RWPE2 (cell line): ENCODE results near the gene HPS5.

Source experiments
- ATAC-seq: fragments of 200-7000 bp; cut with Tn5 transposase; 3 replicates; pipeline ENCODE4 v1.9.1; 2021; ENCODE audit warnings: low read depth
- DNase-seq: peaks from one replicate; pipeline ENCODE4 v3.0.0-alpha.2; 2020; ENCODE audit warnings: low spot score
- H3K27ac ChIP-seq: fragments of 450-650 bp; 2 replicates; pipeline ENCODE4 v1.5.1; 2017; ENCODE audit warnings: mild to moderate bottlenecking; ENCODE audit not compliant: poor library complexity, severe bottlenecking
- H3K27me3 ChIP-seq: fragments of 250-450 bp; sonication (Bioruptor Pico); 2 replicates; pipeline ENCODE4 v1.5.1; 2021; ENCODE audit warnings: mild to moderate bottlenecking, moderate library complexity; ENCODE audit not compliant: insufficient read depth, poor library complexity, severe bottlenecking
- H3K36me3 ChIP-seq: fragments of 250-450 bp; sonication (Bioruptor Pico); 2 replicates; pipeline ENCODE4 v1.5.1; 2020; ENCODE audit warnings: low read depth, mild to moderate bottlenecking, moderate library complexity
- H3K4me1 ChIP-seq: fragments of 250-450 bp; sonication (Bioruptor Pico); 2 replicates; pipeline ENCODE4 v1.5.1; 2021; ENCODE audit warnings: mild to moderate bottlenecking, moderate library complexity; ENCODE audit not compliant: insufficient read depth, poor library complexity, severe bottlenecking
- H3K4me3 ChIP-seq: fragments of 250-450 bp; sonication (Bioruptor Pico); 2 replicates; pipeline ENCODE4 v1.5.1; 2021; ENCODE audit warnings: mild to moderate bottlenecking, moderate library complexity; ENCODE audit not compliant: severe bottlenecking
- H3K9me3 ChIP-seq: fragments of 250-450 bp; sonication (Bioruptor Pico); 2 replicates; pipeline ENCODE4 v1.5.1; 2021; ENCODE audit warnings: mild to moderate bottlenecking, moderate library complexity; ENCODE audit not compliant: severe bottlenecking
- CTCF ChIP-seq: fragments of 450-650 bp; IDR thresholded peaks from one replicate; pipeline ENCODE4 v1.5.1; 2017; ENCODE audit warnings: mild to moderate bottlenecking, moderate library complexity; ENCODE audit not compliant: poor library complexity, severe bottlenecking

Gene HPS5

GRCh38 chr11:18309691-18310090 lies 12.2 kb downstream of the HPS5 start:
- peaks cover 30% of the 10 kb centered on the region for H3K4me1 ChIP-seq
- TF ChIP-seq CTCF, result no peak
- DNase-seq (no peak), ATAC-seq (no peak)
- peaks cover 65% of the 10 kb centered on the region for H3K36me3 ChIP-seq
- H3K27ac ChIP-seq, result no peak overlapping the region
- H3K27me3 ChIP-seq, result no peaks in the 10 kb centered on the region
- H3K4me3 ChIP-seq, result no peak overlapping the region
- no peaks in the 10 kb centered on the region for H3K9me3 ChIP-seq

DNA sequence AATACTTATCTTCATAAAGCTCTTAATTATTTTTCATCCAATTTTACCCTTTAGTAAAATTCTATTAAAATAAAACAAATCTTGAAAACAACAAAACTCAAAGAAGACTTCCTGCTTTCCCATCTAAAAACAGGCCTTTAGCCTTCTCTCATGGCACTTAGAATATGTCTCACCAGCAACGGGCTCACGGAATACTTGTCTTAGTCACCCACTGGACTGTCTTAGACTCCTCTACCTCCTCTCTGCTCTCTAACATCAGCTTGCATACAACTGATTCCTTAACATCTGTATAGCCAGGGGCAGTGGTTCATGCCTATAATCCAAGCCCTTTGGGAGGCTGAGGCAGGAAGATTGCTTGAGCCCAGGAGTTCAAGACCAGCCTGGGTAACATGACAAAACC lies 13.7 kb downstream of the HPS5 start:
- TF ChIP-seq CTCF, result no peak
- Histone ChIP-seq H3K4me1 (peaks cover 24% of the 10 kb centered on the region), H3K4me3 (no peak overlapping the region), H3K27me3 (no peaks in the 10 kb centered on the region), H3K27ac (peak overlapping the region; percentile 46), H3K36me3 (peaks cover 72% of the 10 kb centered on the region), H3K9me3 (no peaks in the 10 kb centered on the region)
- ATAC-seq (no peak), DNase-seq (no peak)

DNA sequence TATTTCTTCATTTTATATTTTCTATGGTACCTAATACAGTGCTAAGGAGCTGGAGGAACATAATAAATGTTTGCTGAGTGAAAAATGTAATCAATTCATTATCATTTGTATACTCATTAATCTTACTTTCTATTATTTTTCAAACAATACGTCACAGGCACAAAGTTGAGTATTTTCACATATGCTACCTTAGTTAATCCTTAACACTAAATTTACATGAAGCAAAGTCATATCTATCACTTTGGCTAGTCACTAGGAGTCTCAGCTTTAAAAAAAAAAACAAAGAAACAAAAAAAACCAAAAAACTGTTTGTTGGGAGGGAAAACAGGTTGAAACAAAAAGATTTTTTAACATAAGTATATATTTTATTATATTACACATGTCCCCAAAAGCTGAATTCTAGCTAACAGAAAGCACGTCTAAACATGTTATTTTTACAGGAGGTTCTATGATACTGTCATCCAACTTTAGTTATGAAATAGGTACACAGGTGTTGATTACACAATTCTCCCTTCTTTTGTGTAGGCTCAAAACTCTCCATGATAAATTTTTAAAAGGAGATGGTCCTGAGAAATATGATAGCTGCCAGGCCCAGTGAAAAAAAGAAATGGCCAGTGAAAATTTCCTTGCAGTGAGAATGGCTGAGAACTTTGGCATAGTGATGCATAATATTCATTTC lies 14.3 kb downstream of the HPS5 start:
- no peak for TF ChIP-seq CTCF
- ATAC-seq, result peak; percentile 71
- H3K36me3 ChIP-seq, result peaks cover 72% of the 10 kb centered on the region

DNA sequence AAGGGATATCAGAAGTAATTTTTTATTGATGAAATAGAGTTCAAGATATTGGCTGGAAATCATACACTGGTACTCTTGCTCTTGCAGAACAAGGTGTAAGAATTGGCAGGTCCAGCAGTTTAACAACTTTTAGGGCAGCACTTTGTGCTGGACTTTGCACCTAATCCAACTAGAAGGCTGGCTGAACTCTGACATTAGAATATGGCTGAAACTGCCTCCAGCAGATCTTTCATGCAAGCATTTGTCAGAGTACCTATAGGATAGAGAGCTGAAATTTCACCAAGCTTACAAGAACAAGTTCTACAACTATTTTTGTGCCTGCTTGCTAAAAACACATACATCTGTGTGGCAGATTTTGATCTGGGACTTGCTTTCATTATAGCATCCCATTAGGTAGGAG lies 17.2 kb downstream of the HPS5 start:
- DNase-seq, result no peak
- H3K4me3 ChIP-seq, result no peak overlapping the region
- no peak for TF ChIP-seq CTCF
- no peaks in the 10 kb centered on the region for H3K27me3 ChIP-seq
- H3K27ac ChIP-seq, result no peak overlapping the region
- peaks cover 65% of the 10 kb centered on the region for H3K36me3 ChIP-seq
- peaks cover 13% of the 10 kb centered on the region for H3K4me1 ChIP-seq
- ATAC-seq, result no peak
- H3K9me3 ChIP-seq, result no peaks in the 10 kb centered on the region

More for the DNA sequence above, 14.3 kb downstream of the HPS5 start:
- peaks cover 18% of the 10 kb centered on the region for H3K4me1 ChIP-seq
- H3K27me3 ChIP-seq, result no peaks in the 10 kb centered on the region
- H3K27ac ChIP-seq, result peak overlapping the region; percentile 46
- no peaks in the 10 kb centered on the region for H3K9me3 ChIP-seq
- H3K4me3 ChIP-seq, result no peak overlapping the region
- DNase-seq, result no peak

DNA sequence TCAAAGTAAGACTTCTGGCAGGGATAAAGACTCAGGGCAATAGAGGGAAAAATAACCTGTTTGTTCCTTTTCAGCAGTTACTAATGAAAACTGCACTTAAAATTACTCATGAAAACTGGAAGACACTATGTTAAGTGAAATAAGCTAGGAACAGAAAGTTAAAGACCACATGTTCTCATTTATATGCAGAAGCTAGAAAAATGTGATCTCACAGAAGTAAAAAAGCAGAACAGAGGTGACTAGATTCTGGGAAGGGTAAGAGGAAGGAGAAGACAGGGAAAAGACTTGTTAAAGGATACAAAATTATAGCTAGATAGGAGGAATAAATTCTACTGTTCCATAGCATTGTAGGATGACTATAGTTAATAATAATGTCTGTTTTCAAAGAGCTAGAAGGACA lies 22.2 kb downstream of the HPS5 start:
- Histone ChIP-seq H3K4me1 (no peaks in the 10 kb centered on the region), H3K9me3 (no peaks in the 10 kb centered on the region), H3K4me3 (no peak overlapping the region), H3K27me3 (no peaks in the 10 kb centered on the region), H3K27ac (no peak overlapping the region), H3K36me3 (peaks cover 53% of the 10 kb centered on the region)
- no peak for ATAC-seq
- TF ChIP-seq CTCF, result no peak
- no peak for DNase-seq
